GM18511 (cell line): ENCODE results near the gene BCKDHA.
"Not testable (repeated sequence)": the region's sequence is repeated elsewhere in the genome, so short reads cannot be mapped to it uniquely, and the experiment has no call there.

Experiments used
- ATAC-seq: cut with Tn5 transposase; IDR thresholded peaks from one replicate; pipeline ENCODE4 v1.9.1; 2021; ENCODE audit warnings: mild to moderate bottlenecking, moderate library complexity; ENCODE audit not compliant: unreplicated experiment

The BCKDHA gene

GRCh38 chr19:41424335-41425173 is 26.9 kb downstream of the BCKDHA start:
- no peak for ATAC-seq

- ATAC-seq, result no peak
Measured at GRCh38 chr19:41425174-41426115, 27.8 kb downstream of the BCKDHA start.

GRCh38 chr19:41426116-41426841 is 28.7 kb downstream of the BCKDHA start:
- ATAC-seq, result no peak

GRCh38 chr19:41426952-41427646 is 29.5 kb downstream of the BCKDHA start, which contains the start of gene B3GNT8:
Gene B3GNT8 (minus strand): TSS chr19:41427374. CDS start chr19:41426778, 596 bp downstream.
- peak; percentile 50 for ATAC-seq

GRCh38 chr19:41427647-41428480 is 30.2 kb downstream of the BCKDHA start:
- ATAC-seq, result peak; percentile 50

- ATAC-seq, result no peak
Measured at GRCh38 chr19:41428481-41428859, 30.9 kb downstream of the BCKDHA start.

- no peak for ATAC-seq
Measured at GRCh38 chr19:41430922-41431321, 33.3 kb downstream of the BCKDHA start.

- no peak for ATAC-seq
Measured at GRCh38 chr19:41431426-41432386, 34.1 kb downstream of the BCKDHA start.

- ATAC-seq, result no peak
Measured at GRCh38 chr19:41433171-41433570, 35.6 kb downstream of the BCKDHA start.

GRCh38 chr19:41434450-41434849 is 36.8 kb downstream of the BCKDHA start:
- ATAC-seq, result no peak

- ATAC-seq, result not testable (repeated sequence)
Measured at GRCh38 chr19:41435376-41435775, 37.8 kb downstream of the BCKDHA start.

GRCh38 chr19:41435936-41436673 is 38.5 kb downstream of the BCKDHA start:
- ATAC-seq, result no peak

GRCh38 chr19:41436674-41436951 is 39.0 kb downstream of the BCKDHA start:
- ATAC-seq, result no peak

GRCh38 chr19:41437944-41438574 is 40.4 kb downstream of the BCKDHA start:
- no peak for ATAC-seq

- peak; percentile 96 for ATAC-seq
Measured at GRCh38 chr19:41439441-41440222, 42.0 kb downstream of the BCKDHA start, which contains the start of gene DMAC2. Gene DMAC2 (minus strand): TSS chr19:41439912. CDS start chr19:41439899, 13 bp downstream.

- no peak for ATAC-seq
Measured at GRCh38 chr19:41441321-41441945, 43.8 kb downstream of the BCKDHA start.
